Choroid plexus epithelial cell (primary cell): ENCODE results near the gene SAMD14.

Experiments used
- DNase-seq: peaks from one replicate; pipeline ENCODE4 v3.0.0-alpha.2; 2010; ENCODE audit warnings: low read depth
- H3K4me3 ChIP-seq: 2 replicates; pipeline ENCODE4 v1.5.1; 2011; ENCODE audit warnings: low read depth, mild to moderate bottlenecking, control low read depth, low read length, moderate library complexity
- CTCF ChIP-seq: conservative IDR thresholded peaks from 2 replicates; pipeline ENCODE4 v1.5.1; 2011; ENCODE audit warnings: low read depth, mild to moderate bottlenecking, control low read depth, inconsistent platforms, low read length, moderate library complexity

Gene SAMD14

DNA sequence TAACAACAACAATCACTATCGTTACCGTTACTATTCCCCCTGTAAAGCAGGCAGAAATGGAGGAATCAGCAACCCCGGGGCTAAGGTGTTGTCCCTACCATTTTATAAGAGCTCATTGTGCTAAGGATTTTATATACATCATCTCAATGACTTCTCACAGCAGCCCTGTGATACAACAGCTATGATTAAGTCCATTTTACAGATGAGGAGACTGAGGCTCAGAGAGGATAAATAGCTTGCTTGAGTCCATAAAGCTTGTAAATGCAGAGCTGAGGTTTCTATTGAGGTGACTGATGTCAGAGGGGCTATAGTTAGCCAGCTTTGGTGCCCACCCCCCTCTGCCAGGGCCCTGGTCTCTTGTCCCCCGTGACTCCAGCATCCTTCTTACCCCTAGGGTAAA lies 51.5 kb downstream of the SAMD14 start:
- no peak for DNase-seq
- no peak overlapping the region for H3K4me3 ChIP-seq
- no peak for TF ChIP-seq CTCF

DNA sequence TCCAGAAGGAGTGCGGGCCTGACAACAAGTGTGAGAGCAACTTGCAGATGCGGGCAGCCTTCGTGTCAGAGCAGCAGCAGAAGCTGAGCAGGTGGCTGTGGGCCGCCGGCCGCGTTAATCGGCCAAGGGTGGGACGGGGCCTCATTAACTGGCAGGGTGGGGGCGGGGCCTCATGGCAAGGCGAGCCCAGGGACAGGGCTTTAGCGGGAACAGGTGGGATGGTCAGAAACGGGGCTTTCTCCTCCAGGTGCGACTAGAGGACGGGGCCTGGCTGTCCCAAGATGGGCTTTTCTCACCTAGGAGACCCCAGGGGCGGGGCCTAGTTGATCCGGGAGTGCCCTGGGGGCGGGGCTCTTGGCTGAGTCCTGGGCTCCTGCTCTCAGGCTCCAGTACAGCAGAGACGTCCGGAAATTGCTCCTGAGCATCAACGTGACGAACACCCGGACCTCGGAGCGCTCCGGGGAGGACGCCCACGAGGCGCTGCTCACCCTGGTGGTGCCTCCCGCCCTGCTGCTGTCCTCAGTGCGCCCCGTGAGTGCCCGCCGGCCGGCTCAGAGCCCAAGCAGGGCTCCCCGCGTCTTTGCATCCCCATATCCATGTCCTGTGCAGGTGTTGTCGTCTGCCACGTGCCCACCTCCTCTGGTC lies 53.2 kb downstream of the SAMD14 start:
- no peak for TF ChIP-seq CTCF
- no peak for DNase-seq
- H3K4me3 ChIP-seq, result no peak overlapping the region

GRCh38 chr17:50076221-50076590 lies 53.8 kb downstream of the SAMD14 start:
- H3K4me3 ChIP-seq, result no peak overlapping the region
- DNase-seq, result no peak
- TF ChIP-seq CTCF, result no peak

DNA sequence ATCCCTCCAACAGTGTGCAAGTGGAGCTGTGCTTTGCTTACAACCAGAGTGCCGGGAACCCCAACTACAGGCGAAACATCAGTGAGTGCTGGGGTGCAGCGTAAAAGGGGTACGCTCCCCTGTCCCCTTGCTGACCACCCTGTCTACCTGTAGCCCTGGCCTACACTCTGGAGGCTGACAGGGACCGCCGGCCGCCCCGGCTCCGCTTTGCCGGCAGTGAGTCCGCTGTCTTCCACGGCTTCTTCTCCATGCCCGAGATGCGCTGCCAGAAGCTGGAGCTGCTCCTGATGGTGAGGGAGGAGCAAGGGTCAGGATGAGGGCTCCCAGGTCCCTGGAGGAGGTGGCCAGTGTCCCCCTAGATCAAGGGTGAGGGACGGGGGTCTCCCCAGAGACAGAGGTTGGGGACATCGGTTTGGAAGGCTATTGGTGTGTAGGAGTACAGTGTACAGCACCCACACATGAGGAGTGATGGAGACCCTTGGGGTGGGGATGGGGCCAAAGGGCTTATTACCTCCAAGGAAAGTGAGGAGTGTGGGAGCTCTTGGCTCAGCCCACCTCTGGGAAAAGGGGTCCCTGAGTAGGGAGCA lies 54.4 kb downstream of the SAMD14 start:
- H3K4me3 ChIP-seq, result no peak overlapping the region
- no peak for DNase-seq
- TF ChIP-seq CTCF, result no peak

DNA sequence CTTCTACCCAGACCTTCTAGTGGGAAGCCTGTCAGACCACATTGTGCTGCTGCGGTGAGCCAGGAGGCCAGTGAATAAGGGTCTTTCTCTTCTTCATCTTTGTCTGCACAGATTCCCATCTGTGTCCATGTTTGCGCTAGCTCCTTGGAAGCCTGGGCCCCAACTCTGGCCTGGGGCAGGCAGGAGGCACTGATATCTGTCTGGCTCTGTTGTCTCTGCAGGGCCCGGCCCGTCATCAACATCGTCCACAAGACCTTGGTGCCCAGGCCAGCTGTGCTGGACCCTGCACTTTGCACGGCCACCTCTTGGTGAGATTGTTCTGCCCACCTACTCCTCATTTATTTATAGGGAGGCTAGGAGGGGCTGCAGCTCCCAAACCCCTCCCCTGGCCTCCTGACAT lies 55.7 kb downstream of the SAMD14 start:
- TF ChIP-seq CTCF, result no peak
- H3K4me3 ChIP-seq, result no peak overlapping the region
- no peak for DNase-seq

GRCh38 chr17:50072925-50073324 lies 57.0 kb downstream of the SAMD14 start:
- no peak for DNase-seq
- no peak for TF ChIP-seq CTCF
- H3K4me3 ChIP-seq, result no peak overlapping the region

GRCh38 chr17:50072130-50072529 lies 57.8 kb downstream of the SAMD14 start:
- TF ChIP-seq CTCF, result no peak
- H3K4me3 ChIP-seq, result no peak overlapping the region

More at GRCh38 chr17:50072130-50072529, 57.8 kb downstream of the SAMD14 start:
- no peak for DNase-seq
